ENCODE measurements around the gene KRT6C.

DNA sequence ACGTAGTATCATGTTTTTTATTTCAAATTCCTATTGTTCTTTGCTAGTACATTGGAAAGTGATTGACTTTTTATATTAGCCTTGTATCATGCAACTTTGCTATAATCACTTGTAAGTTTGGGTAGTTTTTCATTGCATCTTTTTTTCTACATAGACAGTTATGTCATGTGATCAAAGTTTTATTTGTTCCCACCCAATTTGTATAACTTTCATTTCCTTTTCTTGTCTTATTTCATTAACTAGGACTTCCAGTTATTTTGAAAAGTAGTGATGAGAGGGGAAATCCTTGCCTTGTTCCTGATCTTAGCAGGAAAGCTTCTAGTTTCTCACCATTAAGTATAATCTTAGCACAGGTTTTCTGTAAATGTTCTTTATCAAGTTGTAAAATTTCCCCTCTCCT, 29.3 kb upstream of the KRT6C start:
- no peak for TF ChIP-seq POLR2AphosphoS5 (IDR thresholded peaks at IDR 0.05; ENCODE audit: low read depth, low read length)
- no peak for TF ChIP-seq POLR2A (IDR thresholded peaks at IDR 0.05; ENCODE audit: low read depth, low read length)
